Vagina (tissue), 2 donors: Measurements from ENCODE around the gene KRT13. TPM values are rescaled to one million over a fixed set of nuclear protein-coding genes. Genes with fewer than 3 reads are reported as not detected.

Experiments
- DNase-seq, 2 donors: peaks; one replicate each; pipeline ENCODE4 v3.0.0-alpha.2; 2017; ENCODE audit errors: extremely low spot score in 2 of 2
- H3K27ac ChIP-seq: fragments of 200-600 bp; sonication (generic); one replicate; pipeline ENCODE4 v1.5.1; 2019
- H3K27me3 ChIP-seq: fragments of 200-600 bp; sonication (generic); one replicate; pipeline ENCODE4 v1.5.1; 2019
- H3K36me3 ChIP-seq, 2 donors: fragments of 200-600 bp; sonication (generic); one replicate each; pipeline ENCODE4 v1.5.1; 2017 to 2019
- H3K4me1 ChIP-seq: fragments of 200-600 bp; sonication (generic); one replicate; pipeline ENCODE4 v1.5.1; 2019
- H3K4me3 ChIP-seq, 2 donors: fragments of 200-600 bp; sonication (generic); 1 replicate in 1 of 2; 2 replicates in 1 of 2; pipeline ENCODE4 v1.5.1; 2016 to 2019
- H3K9me3 ChIP-seq: fragments of 200-600 bp; sonication (generic); one replicate; pipeline ENCODE4 v1.5.1; 2019
- CTCF ChIP-seq, 3 experiments: fragments of 450-650 bp in 2 of 3; fragments of 200-600 bp in 1 of 3; sonication (generic) in 1 of 3; IDR thresholded peaks; one replicate each; pipeline ENCODE4 v1.5.1; 2017 to 2019; ENCODE audit warnings: antibody characterized with exemption in 3 of 3, mild to moderate bottlenecking in 2 of 3, moderate library complexity in 2 of 3
- POLR2A ChIP-seq, 2 donors: fragments of 450-650 bp; IDR thresholded peaks; one replicate each; pipeline ENCODE4 v1.6.1; 2017; ENCODE audit warnings: antibody characterized with exemption in 2 of 2, mild to moderate bottlenecking in 2 of 2, moderate library complexity in 2 of 2
- POLR2AphosphoS5 ChIP-seq, 2 donors: sonication (generic); formaldehyde crosslinking; IDR thresholded peaks; one replicate each; pipeline ENCODE4 v1.9.0; 2017; ENCODE audit warnings: antibody characterized with exemption in 2 of 2, mild to moderate bottlenecking in 2 of 2, low read depth in 1 of 2; ENCODE audit not compliant: insufficient read depth in 1 of 2
- intact Hi-C: fragments of 100-400 bp; cut with DNase I; formaldehyde crosslinking; loops from one replicate; pipeline ENCODE4 v1.15.1; 2023
- total RNA-seq: library from RNA; depleted of rRNA; stranded (reverse); fragments of >200 nt; gene quantifications from one replicate; pipeline ENCODE4 v1.2.3, GENCODE V29; 2016

Gene KRT13
- total RNA-seq, 1 donor from 2014 or later = 10,968 TPM

DNA sequence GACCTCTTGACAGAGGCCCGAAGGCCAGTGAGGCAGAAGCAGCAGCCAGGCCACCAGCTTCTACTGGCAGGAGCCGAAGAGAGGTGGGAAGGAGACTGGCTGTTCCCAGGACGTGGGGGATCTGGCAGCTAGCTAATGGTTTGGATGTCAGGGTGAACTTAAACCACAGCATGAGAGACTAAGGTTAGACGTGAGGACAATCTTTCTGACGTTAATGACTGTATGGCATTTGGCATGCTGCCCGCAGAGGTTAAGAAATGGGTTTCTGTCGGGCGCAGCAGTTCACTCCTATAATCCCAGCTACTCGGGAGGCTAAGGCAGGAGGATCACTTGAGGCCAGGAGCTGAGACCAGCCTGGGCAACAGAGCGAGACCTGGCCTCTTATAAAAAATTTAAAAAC is 6.3 kb upstream of the KRT13 start:
- no peak for DNase-seq
- Histone ChIP-seq H3K36me3 (no peaks in the 10 kb centered on the region), H3K27me3 (no peaks in the 10 kb centered on the region), H3K27ac (no peak overlapping the region), H3K9me3 (no peaks in the 10 kb centered on the region), H3K4me3 (peak overlapping the region in 1 of 2 donors; percentile 9), H3K4me1 (peaks cover 16% of the 10 kb centered on the region)
- TF ChIP-seq POLR2AphosphoS5 (IDR thresholded peaks at IDR 0.05; ENCODE audit: insufficient read depth in 1 of 2, low read depth in 1 of 2) = no peak
- no peak for TF ChIP-seq POLR2A (IDR thresholded peaks at IDR 0.05)
- TF ChIP-seq CTCF (IDR thresholded peaks at IDR 0.05) = no peak
- intact Hi-C loops = no loop called here

DNA sequence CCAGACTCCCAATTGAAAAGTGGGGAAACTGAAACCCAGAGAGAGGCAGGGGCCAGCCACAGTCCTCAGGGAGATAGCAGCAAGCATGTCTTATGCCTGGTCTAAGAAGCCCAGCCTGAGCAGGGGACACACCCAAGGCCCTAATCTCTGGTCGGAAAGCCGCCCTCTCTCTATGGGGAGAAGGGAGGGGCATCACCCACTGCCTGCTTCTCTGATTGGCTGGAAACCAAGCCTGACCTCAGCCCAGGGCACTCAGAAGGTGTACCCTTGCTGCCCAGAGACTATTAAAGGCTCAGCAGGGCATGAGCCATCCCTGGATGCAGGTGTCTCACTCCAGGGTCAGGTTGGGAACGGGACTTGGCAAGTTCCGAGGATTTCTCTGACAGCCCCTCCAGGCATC is 5.7 kb upstream of the KRT13 start:
- peak overlapping the region in 1 of 2 donors; percentile 9 for H3K4me3 ChIP-seq
- no peaks in the 10 kb centered on the region for H3K27me3 ChIP-seq
- intact Hi-C loops = no loop called here
- no peaks in the 10 kb centered on the region for H3K36me3 ChIP-seq
- DNase-seq = no peak
- TF ChIP-seq POLR2A (IDR thresholded peaks at IDR 0.05) = no peak
- TF ChIP-seq CTCF (IDR thresholded peaks at IDR 0.05) = no peak
- no peak for TF ChIP-seq POLR2AphosphoS5 (IDR thresholded peaks at IDR 0.05; ENCODE audit: insufficient read depth in 1 of 2, low read depth in 1 of 2)
- H3K4me1 ChIP-seq = peaks cover 16% of the 10 kb centered on the region
- no peaks in the 10 kb centered on the region for H3K9me3 ChIP-seq
- H3K27ac ChIP-seq = no peak overlapping the region

- no peak overlapping the region for H3K4me3 ChIP-seq
- no peak for TF ChIP-seq CTCF (IDR thresholded peaks at IDR 0.05)
- peak in 1 of 2 donors; percentile 14 for TF ChIP-seq POLR2AphosphoS5 (IDR thresholded peaks at IDR 0.05; ENCODE audit: insufficient read depth in 1 of 2, low read depth in 1 of 2)
Observed at GRCh38 chr17:41510251-41511065, 5.0 kb upstream of the KRT13 start.

GRCh38 chr17:41507315-41507880 is 2.0 kb upstream of the KRT13 start:
- Histone ChIP-seq H3K4me3 (no peak overlapping the region), H3K36me3 (no peaks in the 10 kb centered on the region), H3K9me3 (no peaks in the 10 kb centered on the region), H3K27ac (peak overlapping the region; percentile 63), H3K4me1 (peaks cover 30% of the 10 kb centered on the region), H3K27me3 (no peaks in the 10 kb centered on the region)
- TF ChIP-seq POLR2A (IDR thresholded peaks at IDR 0.05) (no peak), CTCF (IDR thresholded peaks at IDR 0.05) (no peak), POLR2AphosphoS5 (IDR thresholded peaks at IDR 0.05; ENCODE audit: insufficient read depth in 1 of 2, low read depth in 1 of 2) (no peak)
- no peak for DNase-seq
- intact Hi-C loops = no loop called here

More at GRCh38 chr17:41510251-41511065, 5.0 kb upstream of the KRT13 start:
- H3K27me3 ChIP-seq = no peaks in the 10 kb centered on the region
- DNase-seq = no peak
- peaks cover 16% of the 10 kb centered on the region for H3K4me1 ChIP-seq
- intact Hi-C loops = no loop called here
- H3K9me3 ChIP-seq = no peaks in the 10 kb centered on the region
- no peak overlapping the region for H3K27ac ChIP-seq
- H3K36me3 ChIP-seq = no peaks in the 10 kb centered on the region
